H9 (cell line): ENCODE data around the gene RSAD2. TPM values are rescaled to one million over a fixed set of nuclear protein-coding genes. Genes with fewer than 3 reads are reported as not detected.

Source experiments
- DNase-seq: peaks from one replicate; pipeline ENCODE4 v3.0.0-alpha.2; 2017
- H2AFZ ChIP-seq: one replicate; pipeline ENCODE4 v1.6.1; 2013; ENCODE audit warnings: mild to moderate bottlenecking, low read length, control low read depth, moderate library complexity
- H2AK5ac ChIP-seq: 2 replicates; pipeline ENCODE4 v1.6.1; 2013; ENCODE audit warnings: low read length, control low read depth, mixed read lengths; ENCODE audit not compliant: insufficient read length
- H2BK120ac ChIP-seq: one replicate; pipeline ENCODE4 v1.6.1; 2013; ENCODE audit warnings: low read depth, mild to moderate bottlenecking, low read length, control low read depth, inconsistent platforms; ENCODE audit not compliant: poor library complexity, severe bottlenecking
- H2BK12ac ChIP-seq: 2 replicates; pipeline ENCODE4 v1.6.1; 2013; ENCODE audit warnings: low read length, control low read depth, mixed read lengths, low read depth; ENCODE audit not compliant: insufficient read length
- H2BK15ac ChIP-seq: 2 replicates; pipeline ENCODE4 v1.6.1; 2013; ENCODE audit warnings: low read depth, low read length, control low read depth
- H2BK20ac ChIP-seq: one replicate; pipeline ENCODE4 v1.6.1; 2013; ENCODE audit warnings: low read depth, mild to moderate bottlenecking, low read length, control low read depth, inconsistent platforms; ENCODE audit not compliant: poor library complexity, severe bottlenecking
- H2BK5ac ChIP-seq: 2 replicates; pipeline ENCODE4 v1.6.1; 2013; ENCODE audit warnings: low read length, control low read depth, mixed read lengths; ENCODE audit not compliant: insufficient read length
- H3K14ac ChIP-seq: 2 replicates; pipeline ENCODE4 v1.6.1; 2013; ENCODE audit warnings: low read length, control low read depth; ENCODE audit not compliant: insufficient read depth
- H3K18ac ChIP-seq: 2 replicates; pipeline ENCODE4 v1.6.1; 2013; ENCODE audit warnings: low read depth, mild to moderate bottlenecking, mixed read lengths, low read length, control low read depth; ENCODE audit not compliant: insufficient read length
- H3K23ac ChIP-seq: 2 replicates; pipeline ENCODE4 v1.6.1; 2013; ENCODE audit warnings: low read length, control low read depth, mixed read lengths, low read depth; ENCODE audit not compliant: insufficient read length
- H3K23me2 ChIP-seq: 2 replicates; pipeline ENCODE4 v1.6.1; 2013; ENCODE audit warnings: low read depth, mild to moderate bottlenecking, mixed read lengths, low read length, control low read depth; ENCODE audit not compliant: insufficient read length, poor library complexity, severe bottlenecking
- H3K27ac ChIP-seq: 2 replicates; pipeline ENCODE4 v1.5.1; 2013; ENCODE audit warnings: low read length, control low read depth, mixed read lengths, low read depth; ENCODE audit not compliant: insufficient read length
- H3K27me3 ChIP-seq: 2 replicates; pipeline ENCODE4 v1.6.1; 2013; ENCODE audit warnings: low read length, control low read depth, inconsistent platforms; ENCODE audit not compliant: insufficient read depth
- H3K4ac ChIP-seq: 2 replicates; pipeline ENCODE4 v1.6.1; 2013; ENCODE audit warnings: low read depth, mild to moderate bottlenecking, control low read depth, inconsistent platforms, low read length, moderate library complexity
- H3K4me1 ChIP-seq: 2 replicates; pipeline ENCODE4 v1.6.1; 2013; ENCODE audit warnings: low read length, control low read depth, inconsistent platforms; ENCODE audit not compliant: insufficient read depth
- H3K4me2 ChIP-seq: 2 replicates; pipeline ENCODE4 v1.6.1; 2013; ENCODE audit warnings: low read length, control low read depth, mixed read lengths; ENCODE audit not compliant: insufficient read length, insufficient read depth
- H3K56ac ChIP-seq: 2 replicates; pipeline ENCODE4 v1.6.1; 2013; ENCODE audit warnings: low read depth, mild to moderate bottlenecking, mixed read lengths, low read length, control low read depth; ENCODE audit not compliant: insufficient read length
- H3K79me1 ChIP-seq: 2 replicates; pipeline ENCODE4 v1.6.1; 2013; ENCODE audit warnings: low read depth, mild to moderate bottlenecking, moderate library complexity, low read length, control low read depth, inconsistent platforms; ENCODE audit not compliant: insufficient read depth, poor library complexity, severe bottlenecking
- H3K79me2 ChIP-seq: 2 replicates; pipeline ENCODE4 v1.6.1; 2013; ENCODE audit warnings: low read length, control low read depth, inconsistent platforms; ENCODE audit not compliant: insufficient read depth
- H3K9ac ChIP-seq: 2 replicates; pipeline ENCODE4 v1.6.1; 2013; ENCODE audit warnings: low read length, control low read depth, mixed read lengths; ENCODE audit not compliant: insufficient read length; ENCODE audit errors: extremely low read depth
- H3K9me3 ChIP-seq: one replicate; pipeline ENCODE4 v1.6.1; 2013; ENCODE audit warnings: low read depth, low read length, inconsistent platforms; ENCODE audit not compliant: control insufficient read depth
- H3T11ph ChIP-seq: one replicate; pipeline ENCODE4 v1.6.1; 2013; ENCODE audit warnings: mild to moderate bottlenecking, low read length, control low read depth, inconsistent platforms
- H4K20me1 ChIP-seq: one replicate; pipeline ENCODE4 v1.6.1; 2013; ENCODE audit not compliant: control insufficient read depth, insufficient read length, insufficient read depth
- H4K5ac ChIP-seq: 2 replicates; pipeline ENCODE4 v1.6.1; 2013; ENCODE audit warnings: low read depth, mild to moderate bottlenecking, mixed read lengths, low read length, control low read depth; ENCODE audit not compliant: insufficient read length
- H4K8ac ChIP-seq: replicated peaks from 2 replicates; pipeline ENCODE4 v1.6.1; 2013; ENCODE audit warnings: low read length, control low read depth, mixed read lengths, low read depth; ENCODE audit not compliant: insufficient read length
- H4K91ac ChIP-seq: 2 replicates; pipeline ENCODE4 v1.6.1; 2013; ENCODE audit warnings: low read depth, mild to moderate bottlenecking, moderate library complexity, mixed read lengths, low read length, control low read depth; ENCODE audit not compliant: insufficient read length
- H3K27ac Mint-ChIP-seq, 3 experiments: 2 replicates in 2 of 3; 3 replicates in 1 of 3; pipeline ENCODE4 v1.8.0; 2020 to 2021; ENCODE audit warnings: mixed read lengths in 3 of 3, mild to moderate bottlenecking in 1 of 3, moderate library complexity in 1 of 3
- H3K27me3 Mint-ChIP-seq: 2 replicates; pipeline ENCODE4 v1.8.0; 2021; ENCODE audit warnings: low read depth, mild to moderate bottlenecking, moderate library complexity, mixed read lengths
- H3K36me3 Mint-ChIP-seq, 3 experiments: 2 replicates in 2 of 3; 3 replicates in 1 of 3; pipeline ENCODE4 v1.8.0; 2020 to 2021; ENCODE audit warnings: low read depth in 3 of 3, mixed read lengths in 3 of 3; ENCODE audit not compliant: insufficient read depth in 1 of 3
- H3K4me1 Mint-ChIP-seq, 2 experiments: 2 replicates each; pipeline ENCODE4 v1.8.0; 2020; ENCODE audit warnings: mixed read lengths in 2 of 2
- H3K4me3 Mint-ChIP-seq, 2 experiments: 2 replicates in 1 of 2; 3 replicates in 1 of 2; pipeline ENCODE4 v1.8.0; 2020 to 2021; ENCODE audit warnings: mild to moderate bottlenecking in 2 of 2, mixed read lengths in 2 of 2, moderate library complexity in 1 of 2
- H3K9me3 Mint-ChIP-seq, 2 experiments: 2 replicates in 1 of 2; 3 replicates in 1 of 2; pipeline ENCODE4 v1.8.0; 2020; ENCODE audit warnings: mild to moderate bottlenecking in 2 of 2, mixed read lengths in 2 of 2, moderate library complexity in 1 of 2
- WGBS: extraction: QIAGEN DNeasy Blood & Tissue Kit; methylation state at CpG from one replicate; pipeline ENCODE4 v1.1.7; 2013; ENCODE audit warnings: missing lambda C conversion rate, low lambda C conversion rate, mixed read lengths; ENCODE audit not compliant: insufficient read length; ENCODE audit errors: extremely low coverage; 5-methylcytosine and 5-hydroxymethylcytosine counted together
- total RNA-seq: library from RNA; stranded (reverse); gene quantifications from 2 replicates; pipeline ENCODE4 v1.2.1, GENCODE V29; 2021
- TF ChIP-seq, protein P1 (sequence below): fragments of 200-600 bp; sonication (generic); conservative IDR thresholded peaks from 3 replicates; pipeline ENCODE4 v1.8.0; 2021; ENCODE audit warnings: antibody characterized with exemption, mild to moderate bottlenecking

Gene RSAD2
- total RNA-seq, 1 experiment from 2014 or later = not detected

DNA sequence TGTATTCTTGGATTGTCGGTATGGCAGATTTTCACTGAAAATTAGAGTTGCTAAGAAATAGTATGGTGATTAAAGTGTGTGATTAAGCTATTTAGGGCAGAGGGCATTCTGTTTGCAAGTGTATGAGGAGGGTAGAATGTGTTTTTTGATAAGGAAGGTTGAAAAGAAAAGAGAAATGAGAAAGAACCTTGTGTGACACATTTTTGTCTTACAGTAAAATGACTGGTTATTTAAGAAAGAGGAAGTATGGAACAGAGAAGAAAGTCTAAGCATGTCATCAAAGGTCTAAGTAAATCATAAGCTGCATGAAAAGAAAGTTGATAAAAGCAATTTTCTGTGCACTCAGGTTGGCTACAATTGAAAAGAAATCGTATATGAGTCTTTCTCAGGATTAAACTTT lies 5.2 kb upstream of the RSAD2 start:
- Histone ChIP-seq H3T11ph (no peak overlapping the region), H3K18ac (no peak overlapping the region), H2BK120ac (no peak overlapping the region), H3K56ac (no peak overlapping the region), H3K27ac (no peak overlapping the region), H3K23me2 (no peaks in the 10 kb centered on the region), H2BK20ac (no peak overlapping the region), H2BK12ac (no peak overlapping the region), H4K91ac (no peak overlapping the region), H2AFZ (no peak overlapping the region), H3K79me2 (no peaks in the 10 kb centered on the region), H3K27me3 (no peaks in the 10 kb centered on the region), H3K4ac (no peak overlapping the region), H3K23ac (no peak overlapping the region), H2BK5ac (no peak overlapping the region), H2BK15ac (no peak overlapping the region), H3K9ac (no peak overlapping the region), H4K5ac (no peak overlapping the region), H4K20me1 (no peaks in the 10 kb centered on the region), H3K14ac (no peak overlapping the region), H2AK5ac (no peak overlapping the region), H3K4me2 (no peak overlapping the region), H3K4me1 (no peaks in the 10 kb centered on the region), H3K79me1 (no peaks in the 10 kb centered on the region), H4K8ac (no peak overlapping the region), H3K9me3 (no peaks in the 10 kb centered on the region)
- peaks cover 4 to 5% of the 10 kb centered on the region in 2 experiments for H3K9me3 Mint-ChIP-seq
- TF ChIP-seq, protein P1, sequence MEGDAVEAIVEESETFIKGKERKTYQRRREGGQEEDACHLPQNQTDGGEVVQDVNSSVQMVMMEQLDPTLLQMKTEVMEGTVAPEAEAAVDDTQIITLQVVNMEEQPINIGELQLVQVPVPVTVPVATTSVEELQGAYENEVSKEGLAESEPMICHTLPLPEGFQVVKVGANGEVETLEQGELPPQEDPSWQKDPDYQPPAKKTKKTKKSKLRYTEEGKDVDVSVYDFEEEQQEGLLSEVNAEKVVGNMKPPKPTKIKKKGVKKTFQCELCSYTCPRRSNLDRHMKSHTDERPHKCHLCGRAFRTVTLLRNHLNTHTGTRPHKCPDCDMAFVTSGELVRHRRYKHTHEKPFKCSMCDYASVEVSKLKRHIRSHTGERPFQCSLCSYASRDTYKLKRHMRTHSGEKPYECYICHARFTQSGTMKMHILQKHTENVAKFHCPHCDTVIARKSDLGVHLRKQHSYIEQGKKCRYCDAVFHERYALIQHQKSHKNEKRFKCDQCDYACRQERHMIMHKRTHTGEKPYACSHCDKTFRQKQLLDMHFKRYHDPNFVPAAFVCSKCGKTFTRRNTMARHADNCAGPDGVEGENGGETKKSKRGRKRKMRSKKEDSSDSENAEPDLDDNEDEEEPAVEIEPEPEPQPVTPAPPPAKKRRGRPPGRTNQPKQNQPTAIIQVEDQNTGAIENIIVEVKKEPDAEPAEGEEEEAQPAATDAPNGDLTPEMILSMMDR = no peak
- no peaks in the 10 kb centered on the region for H3K4me1 Mint-ChIP-seq
- no peak overlapping the region for H3K27ac Mint-ChIP-seq
- no CpG with 5 or more reads among the region's 2 CpGs for WGBS
- peaks cover 4% of the 10 kb centered on the region in 3 experiments; a peak in 4 of 7 replicates for H3K36me3 Mint-ChIP-seq
- peaks cover 21% of the 10 kb centered on the region for H3K27me3 Mint-ChIP-seq
- H3K4me3 Mint-ChIP-seq = no peak overlapping the region
- DNase-seq = no peak
